ENCODE measurements around the gene MOB1A. TPM values are rescaled to one million over a fixed set of nuclear protein-coding genes. Genes with fewer than 3 reads are reported as not detected.

The MOB1A gene
- total RNA-seq, 1 donor = 122 TPM

DNA sequence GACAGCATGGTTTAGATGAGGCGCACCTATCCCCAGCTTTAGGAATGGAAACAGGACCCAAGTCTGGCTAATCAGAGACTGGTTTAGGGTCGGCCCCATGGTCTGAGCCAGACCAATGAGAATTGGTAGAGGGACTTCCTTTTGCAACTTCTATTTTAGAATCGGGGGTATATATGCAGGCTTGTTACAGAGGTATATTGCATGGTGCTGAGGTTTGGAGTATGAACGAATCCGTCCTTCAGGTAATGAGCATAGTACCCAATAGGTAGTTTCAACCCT, 29.5 kb downstream of the MOB1A start:
- Histone ChIP-seq H2AFZ (ENCODE audit: low read length) (no peak overlapping the region), H3K9me3 (ENCODE audit: low read depth, low read length) (no peaks in the 10 kb centered on the region), H3K4me2 (ENCODE audit: insufficient read depth, low read length) (no peak overlapping the region), H3K79me2 (ENCODE audit: insufficient read depth, low read length) (peaks cover 13% of the 10 kb centered on the region), H4K20me1 (ENCODE audit: insufficient read depth, low read length) (no peaks in the 10 kb centered on the region), H3K4me1 (ENCODE audit: insufficient read depth, low read length) (peaks cover 13% of the 10 kb centered on the region), H3K4me3 (ENCODE audit: insufficient read depth, low read length) (no peak overlapping the region), H3K27me3 (ENCODE audit: insufficient read depth, low read length) (no peaks in the 10 kb centered on the region), H3K36me3 (ENCODE audit: insufficient read depth, low read length) (peaks cover 19% of the 10 kb centered on the region), H3K27ac (ENCODE audit: low read depth, low read length) (no peak overlapping the region)
- DNase-seq (ENCODE audit: insufficient read length, low spot score, missing footprints) = no peak
- no peak for TF ChIP-seq CTCF (IDR thresholded peaks at IDR 0.05; ENCODE audit: extremely low read depth, low read depth, low read length)

DNA sequence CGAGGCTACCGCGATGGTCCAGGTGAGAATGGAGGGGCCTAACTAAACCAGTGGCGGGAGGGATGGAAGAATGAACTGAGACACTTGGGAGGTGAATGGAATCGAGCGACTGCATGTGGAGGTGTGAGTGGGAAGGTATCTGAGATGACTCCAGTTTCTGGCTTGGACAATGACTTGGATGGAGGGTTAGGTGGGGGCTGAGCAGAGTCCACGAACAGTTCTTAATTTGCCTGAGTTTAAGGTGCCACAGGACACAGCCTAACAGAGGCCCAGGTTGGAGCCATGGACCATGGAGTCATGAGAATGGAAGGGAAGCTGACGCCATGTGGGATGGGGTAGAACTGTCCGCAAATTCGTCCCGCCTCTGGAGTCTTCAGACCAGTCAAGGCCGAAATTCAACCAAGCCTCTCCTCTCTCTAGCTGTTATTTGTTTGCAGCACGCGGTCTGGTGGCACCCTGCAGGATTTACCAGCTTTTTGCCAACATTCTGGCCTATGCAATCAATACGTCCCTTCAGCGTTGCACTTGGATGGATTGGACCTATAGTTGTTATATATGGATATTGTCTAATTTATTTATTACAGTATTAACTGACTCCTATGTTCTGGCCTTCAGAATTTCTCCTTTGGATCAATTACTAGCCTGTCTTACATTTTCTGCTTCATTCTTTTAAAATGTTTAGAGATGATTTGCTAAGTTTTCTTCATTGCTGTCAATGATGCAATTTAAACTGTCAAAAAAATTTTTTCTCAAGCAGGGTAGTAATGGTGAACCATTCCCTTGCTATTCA, 30.0 kb downstream of the MOB1A start:
- TF ChIP-seq CTCF (IDR thresholded peaks at IDR 0.05; ENCODE audit: extremely low read depth, low read depth, low read length) = no peak
- Histone ChIP-seq H3K27me3 (ENCODE audit: insufficient read depth, low read length) (no peaks in the 10 kb centered on the region), H3K79me2 (ENCODE audit: insufficient read depth, low read length) (peaks cover 13% of the 10 kb centered on the region), H4K20me1 (ENCODE audit: insufficient read depth, low read length) (no peaks in the 10 kb centered on the region), H3K27ac (ENCODE audit: low read depth, low read length) (no peak overlapping the region), H3K9me3 (ENCODE audit: low read depth, low read length) (no peaks in the 10 kb centered on the region), H2AFZ (ENCODE audit: low read length) (peak overlapping the region; percentile 90), H3K36me3 (ENCODE audit: insufficient read depth, low read length) (peaks cover 17% of the 10 kb centered on the region), H3K4me2 (ENCODE audit: insufficient read depth, low read length) (peak overlapping the region; percentile 74), H3K4me1 (ENCODE audit: insufficient read depth, low read length) (peaks cover 13% of the 10 kb centered on the region), H3K4me3 (ENCODE audit: insufficient read depth, low read length) (peak overlapping the region; percentile 87)
- no peak for DNase-seq (ENCODE audit: insufficient read length, low spot score, missing footprints)

GRCh38 chr2:74147727-74148456, 30.8 kb downstream of the MOB1A start, which contains the start of gene BOLA3:
Gene BOLA3, minus strand, starts transcription at chr2:74147912. Its CDS starts 38 bp downstream, at chr2:74147874.
- Histone ChIP-seq H2AFZ (ENCODE audit: low read length) (peak within 1 kb of the TSS; percentile 90), H3K36me3 (ENCODE audit: insufficient read depth, low read length) (peaks cover 13% of the 10 kb centered on the region), H3K27ac (ENCODE audit: low read depth, low read length) (peak within 1 kb of the TSS; percentile 11), H3K9me3 (ENCODE audit: low read depth, low read length) (no peaks in the 10 kb centered on the region), H3K4me2 (ENCODE audit: insufficient read depth, low read length) (peak within 1 kb of the TSS; percentile 74), H3K27me3 (ENCODE audit: insufficient read depth, low read length) (no peaks in the 10 kb centered on the region), H4K20me1 (ENCODE audit: insufficient read depth, low read length) (no peaks in the 10 kb centered on the region), H3K79me2 (ENCODE audit: insufficient read depth, low read length) (peaks cover 13% of the 10 kb centered on the region), H3K4me1 (ENCODE audit: insufficient read depth, low read length) (peaks cover 13% of the 10 kb centered on the region), H3K4me3 (ENCODE audit: insufficient read depth, low read length) (peak within 1 kb of the TSS; percentile 87)
- peak; percentile 43 for TF ChIP-seq CTCF (IDR thresholded peaks at IDR 0.05; ENCODE audit: extremely low read depth, low read depth, low read length)
- peak; percentile 98 for DNase-seq (ENCODE audit: insufficient read length, low spot score, missing footprints)

All from osteoblast (primary cell).